ENCODE measurements around the gene LRIT2. TPM values are rescaled to one million over a fixed set of nuclear protein-coding genes. Genes with fewer than 3 reads are reported as not detected.
"Not testable (repeated sequence)": the region's sequence is repeated elsewhere in the genome, so short reads cannot be mapped to it uniquely, and the experiment has no call there.

LRIT2 gene
- total RNA-seq, 1 donor from 2014 or later: not detected

- H3K9me3 Mint-ChIP-seq: no peaks in the 10 kb centered on the region
- POLR2A ChIA-PET: no interaction called here
- intact Hi-C loops (cut with micrococcal nuclease): no loop called here
- H3K36me3 Mint-ChIP-seq (ENCODE audit: low read depth): no peaks in the 10 kb centered on the region
- H3K4me3 Mint-ChIP-seq: no peak overlapping the region
- no peak overlapping the region for H3K27ac Mint-ChIP-seq
- CTCF ChIA-PET: no interaction called here
- ATAC-seq (ENCODE audit: low read depth) (no peak), DNase-seq (no peak)
- no peak for TF ChIP-seq CTCF (IDR thresholded peaks at IDR 0.05)
- peaks cover 8% of the 10 kb centered on the region for H3K4me1 Mint-ChIP-seq
- H3K27me3 Mint-ChIP-seq: no peaks in the 10 kb centered on the region
These were observed 43.7 kb downstream of the LRIT2 start for GRCh38 chr10:84181631-84182030.

- H3K27me3 Mint-ChIP-seq; ATAC-seq (ENCODE audit: low read depth); H3K9me3 Mint-ChIP-seq; H3K36me3 Mint-ChIP-seq (ENCODE audit: low read depth); H3K4me3 Mint-ChIP-seq; POLR2A ChIA-PET; DNase-seq; intact Hi-C loops (cut with micrococcal nuclease); H3K27ac Mint-ChIP-seq; CTCF ChIA-PET; H3K4me1 Mint-ChIP-seq: not testable (repeated sequence)
These were observed 45.0 kb downstream of the LRIT2 start for GRCh38 chr10:84180386-84180785.

GRCh38 chr10:84179059-84179710, 46.2 kb downstream of the LRIT2 start:
- peak; percentile 34 for DNase-seq
- Mint-ChIP-seq H3K9me3 (no peaks in the 10 kb centered on the region), H3K4me3 (no peak overlapping the region), H3K27me3 (no peaks in the 10 kb centered on the region), H3K27ac (no peak overlapping the region), H3K36me3 (ENCODE audit: low read depth) (no peaks in the 10 kb centered on the region), H3K4me1 (peaks cover 6% of the 10 kb centered on the region)
- TF ChIP-seq CTCF (IDR thresholded peaks at IDR 0.05): no peak
- intact Hi-C loops (cut with micrococcal nuclease): loop anchor here (1.0 to 2.0 kb wide), 6 partner anchors 8 to 40 kb away; partner anchors contain the start of genes CDHR1 and GHITM
- ChIA-PET POLR2A (no interaction called here), CTCF (no interaction called here)
- ATAC-seq (ENCODE audit: low read depth): peak; percentile 90

- ChIA-PET CTCF (no interaction called here), POLR2A (no interaction called here)
- DNase-seq: no peak
- TF ChIP-seq CTCF (IDR thresholded peaks at IDR 0.05): no peak
- H3K4me1 Mint-ChIP-seq: peaks cover 10% of the 10 kb centered on the region
- no peak for ATAC-seq (ENCODE audit: low read depth)
- intact Hi-C loops (cut with micrococcal nuclease): loop anchor here (2.0 kb wide), 3 partner anchors 17 to 27 kb away; partner anchors contain the start of gene CDHR1
- no peaks in the 10 kb centered on the region for H3K36me3 Mint-ChIP-seq (ENCODE audit: low read depth)
- no peaks in the 10 kb centered on the region for H3K27me3 Mint-ChIP-seq
- no peak overlapping the region for H3K4me3 Mint-ChIP-seq
- no peak overlapping the region for H3K27ac Mint-ChIP-seq
- no peaks in the 10 kb centered on the region for H3K9me3 Mint-ChIP-seq
These were observed 47.2 kb downstream of the LRIT2 start for GRCh38 chr10:84178160-84178609.

- H3K27ac Mint-ChIP-seq: no peak overlapping the region
- intact Hi-C loops (cut with micrococcal nuclease): loop anchor here (2.0 kb wide), 3 partner anchors 17 to 27 kb away; partner anchors contain the start of gene CDHR1
These were observed 47.7 kb downstream of the LRIT2 start for GRCh38 chr10:84177541-84178141.

More at GRCh38 chr10:84177541-84178141, 47.7 kb downstream of the LRIT2 start:
- ChIA-PET CTCF (interaction anchor here (1.2 to 1.7 kb wide), 2 partner anchors 30 to 32 kb away, joined by 3 to 4 read pairs; no protein-coding TSS in a partner anchor), POLR2A (interaction anchor here (0.9 kb wide), 1 partner anchor 39 kb away, joined by 3 read pairs; the partner anchor contains the start of gene GHITM)
- peaks cover 15% of the 10 kb centered on the region for H3K4me1 Mint-ChIP-seq
- no peak overlapping the region for H3K4me3 Mint-ChIP-seq
- no peaks in the 10 kb centered on the region for H3K9me3 Mint-ChIP-seq
- ATAC-seq (ENCODE audit: low read depth) (peak; percentile 34), DNase-seq (no peak)
- TF ChIP-seq CTCF (IDR thresholded peaks at IDR 0.05): no peak
- no peaks in the 10 kb centered on the region for H3K36me3 Mint-ChIP-seq (ENCODE audit: low read depth)
- H3K27me3 Mint-ChIP-seq: no peaks in the 10 kb centered on the region
